ENCODE measurements around the gene UBXN7.
"Not testable (repeated sequence)": the region's sequence is repeated elsewhere in the genome, so short reads cannot be mapped to it uniquely, and the experiment has no call there.

The UBXN7 gene

GRCh38 chr3:196320137-196320536 is 112.1 kb downstream of the UBXN7 start:
- in situ Hi-C loops (cut with HindIII; ENCODE audit: low sequenced_read_pairs), result loop anchor here (5.0 kb wide), 1 partner anchor 87 kb away; no protein-coding TSS in a partner anchor

- in situ Hi-C loops (cut with HindIII; ENCODE audit: low sequenced_read_pairs), result no loop called here
Measured at GRCh38 chr3:196317687-196318467, 114.3 kb downstream of the UBXN7 start, which contains the start of gene DYNLT2B. Gene DYNLT2B (minus strand): TSS chr3:196318240. CDS start chr3:196318152, 88 bp downstream.

DNA sequence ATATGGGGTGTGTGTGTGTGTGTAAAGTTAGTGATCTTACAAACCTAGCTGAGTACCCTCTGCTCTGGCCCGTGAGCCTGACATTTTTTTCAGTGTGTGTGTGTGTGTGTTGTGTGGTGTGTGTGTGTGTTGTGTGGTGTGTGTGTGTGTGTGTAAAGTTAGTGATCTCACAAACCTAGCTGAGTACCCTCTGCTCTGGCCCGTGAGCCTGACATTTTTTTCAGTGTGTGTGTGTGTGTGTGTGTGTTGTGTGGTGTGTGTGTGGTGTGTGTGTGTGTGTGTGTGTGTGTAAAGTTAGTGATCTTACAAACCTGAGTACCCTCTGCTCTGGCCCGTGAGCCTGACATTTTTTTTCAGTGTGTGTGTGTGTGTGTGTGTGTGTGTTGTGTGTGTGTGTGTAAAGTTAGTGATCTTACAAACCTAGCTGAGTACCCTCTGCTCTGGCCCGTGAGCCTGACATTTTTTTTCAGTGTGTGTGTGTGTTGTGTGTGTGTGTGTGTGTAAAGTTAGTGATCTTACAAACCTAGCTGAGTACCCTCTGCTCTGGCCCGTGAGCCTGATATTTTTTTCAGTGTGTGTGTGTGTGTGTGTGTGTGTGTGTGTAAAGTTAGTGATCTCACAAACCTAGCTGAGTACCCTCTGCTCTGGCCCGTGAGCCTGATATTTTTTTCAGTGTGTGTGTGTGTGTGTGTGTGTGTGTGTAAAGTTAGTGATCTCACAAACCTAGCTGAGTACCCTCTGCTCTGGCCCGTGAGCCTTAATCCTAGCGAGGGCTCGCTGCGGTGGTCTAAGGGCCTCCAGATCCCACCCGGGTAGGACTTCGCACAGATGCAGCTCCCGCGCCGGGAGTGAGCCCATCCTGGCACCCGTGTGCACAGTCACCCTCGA is 115.2 kb downstream of the UBXN7 start:
- in situ Hi-C loops (cut with HindIII; ENCODE audit: low sequenced_read_pairs), result not testable (repeated sequence)

GRCh38 chr3:196315821-196316220 is 116.4 kb downstream of the UBXN7 start:
- in situ Hi-C loops (cut with HindIII; ENCODE audit: low sequenced_read_pairs), result no loop called here

DNA sequence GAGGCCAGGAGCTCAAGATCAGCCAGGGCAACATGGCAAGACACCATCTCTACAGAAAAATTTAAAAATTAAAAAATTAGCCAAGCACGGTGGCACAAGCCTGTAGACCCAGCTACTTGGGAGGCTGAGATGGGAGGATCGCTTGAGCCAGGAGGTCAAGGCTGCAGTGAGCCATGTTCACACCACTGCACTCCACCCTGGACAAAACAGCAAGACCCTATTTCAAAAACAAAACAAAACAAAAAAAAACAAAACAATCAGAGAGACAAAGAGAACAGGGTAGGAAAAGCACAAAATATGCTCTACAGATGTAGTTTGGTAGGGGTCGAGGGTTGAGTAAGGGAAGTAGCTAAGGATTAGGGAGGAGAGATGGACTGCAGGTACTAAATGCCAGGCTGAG is 117.6 kb downstream of the UBXN7 start:
- in situ Hi-C loops (cut with HindIII; ENCODE audit: low sequenced_read_pairs), result no loop called here

GRCh38 chr3:196314086-196314485 is 118.1 kb downstream of the UBXN7 start:
- in situ Hi-C loops (cut with HindIII; ENCODE audit: low sequenced_read_pairs), result not testable (repeated sequence)

DNA sequence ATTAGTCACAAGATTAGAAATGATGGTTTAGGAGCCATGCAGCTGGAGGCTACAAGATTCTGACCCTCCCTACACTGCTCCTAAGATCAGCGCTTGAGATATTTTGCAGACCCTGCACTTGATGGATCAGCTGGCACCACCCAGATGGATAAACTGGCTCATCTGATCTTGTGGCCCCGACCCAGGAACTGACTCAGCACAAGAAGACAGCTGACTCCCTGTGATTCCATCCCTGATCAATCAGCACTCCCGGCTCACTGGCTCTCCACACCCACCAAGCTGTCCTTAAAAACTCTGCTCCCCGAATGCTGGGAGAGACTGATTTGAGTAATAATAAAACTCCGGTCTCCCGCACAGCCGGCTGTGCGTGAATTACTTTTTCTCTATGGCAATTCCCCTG is 129.3 kb downstream of the UBXN7 start:
- in situ Hi-C loops (cut with HindIII; ENCODE audit: low sequenced_read_pairs), result not testable (repeated sequence)

GRCh38 chr3:196302551-196302950 is 129.7 kb downstream of the UBXN7 start:
- in situ Hi-C loops (cut with HindIII; ENCODE audit: low sequenced_read_pairs), result not testable (repeated sequence)

DNA sequence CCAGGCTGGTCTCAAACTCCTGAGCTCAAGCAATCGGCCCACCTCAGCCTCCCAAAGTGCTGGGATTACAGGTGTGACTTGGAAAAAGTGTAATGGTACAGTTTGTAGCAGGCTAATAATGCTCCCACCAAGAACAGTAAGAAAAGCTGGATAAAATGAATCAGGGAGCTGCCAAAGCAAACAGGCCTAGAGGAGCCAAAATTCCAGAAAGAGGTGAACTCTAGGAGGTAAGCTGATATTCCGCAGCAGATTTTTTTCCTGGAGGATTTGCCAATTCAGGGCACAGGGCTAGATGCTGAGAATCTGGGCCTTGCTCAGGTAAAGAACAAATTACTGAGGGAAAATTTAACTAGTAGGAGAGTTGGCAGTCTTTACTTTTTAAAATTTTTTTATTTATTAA is 133.7 kb downstream of the UBXN7 start:
- in situ Hi-C loops (cut with HindIII; ENCODE audit: low sequenced_read_pairs), result no loop called here
